DOHH2 (cell line): Measurements from ENCODE around the gene AKAP8.
A peak's percentile ranks its signal among the peaks of the same experiment; 100 is the strongest.

Source experiments
- H3F3A ChIP-seq: fragments of 200-600 bp; sonication (generic), shearing (Covaris generic); 2 replicates; pipeline ENCODE4 v1.6.0; 2016; ENCODE audit warnings: antibody characterized with exemption, mild to moderate bottlenecking; ENCODE audit not compliant: control insufficient read depth, insufficient read depth
- H3K27ac ChIP-seq: fragments of 200-600 bp; sonication (generic); 2 replicates; pipeline ENCODE4 v1.5.1; 2014; ENCODE audit warnings: low read depth, mild to moderate bottlenecking, low read length, moderate library complexity
- H3K27me3 ChIP-seq: fragments of 200-600 bp; sonication (generic); 2 replicates; pipeline ENCODE4 v1.6.1; 2014; ENCODE audit warnings: mild to moderate bottlenecking, low read length, mixed read lengths; ENCODE audit not compliant: control insufficient read depth
- H3K36me3 ChIP-seq: fragments of 200-600 bp; sonication (generic); 2 replicates; pipeline ENCODE4 v1.6.1; 2014; ENCODE audit warnings: mild to moderate bottlenecking, low read length, moderate library complexity, mixed read lengths; ENCODE audit not compliant: control insufficient read depth
- H3K4me1 ChIP-seq: fragments of 200-600 bp; sonication (generic); 2 replicates; pipeline ENCODE4 v1.6.1; 2014; ENCODE audit warnings: mild to moderate bottlenecking, low read length, mixed read lengths; ENCODE audit not compliant: control insufficient read depth
- H3K4me2 ChIP-seq: fragments of 200-600 bp; sonication (generic); 2 replicates; pipeline ENCODE4 v1.6.0; 2014; ENCODE audit warnings: mild to moderate bottlenecking, low read length, moderate library complexity
- H3K4me3 ChIP-seq: fragments of 200-600 bp; sonication (generic); 2 replicates; pipeline ENCODE4 v1.5.1; 2014; ENCODE audit warnings: mild to moderate bottlenecking, low read length, mixed read lengths
- H3K79me2 ChIP-seq: fragments of 200-600 bp; sonication (generic); 2 replicates; pipeline ENCODE4 v1.6.1; 2014; ENCODE audit warnings: mild to moderate bottlenecking, low read length, mixed read lengths; ENCODE audit not compliant: control insufficient read depth
- H3K9me2 ChIP-seq: fragments of 200-600 bp; sonication (generic); replicated peaks from 2 replicates; pipeline ENCODE4 v1.6.1; 2014; ENCODE audit warnings: mild to moderate bottlenecking, low read length, mixed read lengths; ENCODE audit not compliant: control insufficient read depth
- H3K9me3 ChIP-seq: fragments of 200-600 bp; sonication (generic); 2 replicates; pipeline ENCODE4 v1.6.1; 2014; ENCODE audit warnings: antibody characterized with exemption, low read length, mixed read lengths; ENCODE audit not compliant: control insufficient read depth, insufficient read depth
- H4K20me1 ChIP-seq: fragments of 200-600 bp; sonication (generic); 2 replicates; pipeline ENCODE4 v1.6.0; 2014; ENCODE audit warnings: low read depth, mild to moderate bottlenecking, antibody characterized with exemption, low read length, moderate library complexity; ENCODE audit not compliant: control insufficient read depth, insufficient read depth
- CTCF ChIP-seq: fragments of 200-600 bp; sonication (generic); IDR thresholded peaks from one replicate; pipeline ENCODE4 v1.5.1; 2014; ENCODE audit warnings: antibody characterized with exemption, mild to moderate bottlenecking, low read depth, low read length; ENCODE audit not compliant: poor library complexity, severe bottlenecking
- EZH2phosphoT487 ChIP-seq: fragments of 200-600 bp; sonication (generic); IDR thresholded peaks from 2 replicates; pipeline ENCODE4 v1.6.1; 2017; ENCODE audit warnings: borderline replicate concordance, mild to moderate bottlenecking, antibody characterized with exemption, low read length, moderate library complexity, mixed read lengths

The AKAP8 gene

GRCh38 chr19:15421721-15422260 is 42.2 kb upstream of the AKAP8 start:
- H3K27ac ChIP-seq, result no peak overlapping the region
- H3K9me2 ChIP-seq, result no peaks in the 10 kb centered on the region
- H3K79me2 ChIP-seq, result peaks cover 20% of the 10 kb centered on the region
- TF ChIP-seq EZH2phosphoT487 (no peak), CTCF (no peak)
- peaks cover 11% of the 10 kb centered on the region; the same call in 1 of the 2 replicates for H3F3A ChIP-seq
- peaks cover 19% of the 10 kb centered on the region for H3K4me1 ChIP-seq
- H3K4me2 ChIP-seq, result no peak overlapping the region
- no peak overlapping the region for H3K4me3 ChIP-seq
- peaks cover 61% of the 10 kb centered on the region for H3K36me3 ChIP-seq
- H3K9me3 ChIP-seq, result no peaks in the 10 kb centered on the region
- H3K27me3 ChIP-seq, result no peaks in the 10 kb centered on the region
- peaks cover 7% of the 10 kb centered on the region; the same call in 1 of the 2 replicates for H4K20me1 ChIP-seq

- no peaks in the 10 kb centered on the region for H3K9me2 ChIP-seq
- peaks cover 11% of the 10 kb centered on the region; the same call in 1 of the 2 replicates for H3F3A ChIP-seq
- H3K4me1 ChIP-seq, result peaks cover 24% of the 10 kb centered on the region
- TF ChIP-seq EZH2phosphoT487 (no peak), CTCF (no peak)
- peaks cover 26% of the 10 kb centered on the region for H3K79me2 ChIP-seq
- no peak overlapping the region for H3K4me2 ChIP-seq
- no peak overlapping the region for H3K4me3 ChIP-seq
- H4K20me1 ChIP-seq, result peaks cover 7% of the 10 kb centered on the region; the same call in 1 of the 2 replicates
- no peak overlapping the region for H3K27ac ChIP-seq
- H3K36me3 ChIP-seq, result peaks cover 61% of the 10 kb centered on the region
- H3K27me3 ChIP-seq, result no peaks in the 10 kb centered on the region
- H3K9me3 ChIP-seq, result no peaks in the 10 kb centered on the region
Measured at GRCh38 chr19:15421136-15421695, 41.6 kb upstream of the AKAP8 start.

DNA sequence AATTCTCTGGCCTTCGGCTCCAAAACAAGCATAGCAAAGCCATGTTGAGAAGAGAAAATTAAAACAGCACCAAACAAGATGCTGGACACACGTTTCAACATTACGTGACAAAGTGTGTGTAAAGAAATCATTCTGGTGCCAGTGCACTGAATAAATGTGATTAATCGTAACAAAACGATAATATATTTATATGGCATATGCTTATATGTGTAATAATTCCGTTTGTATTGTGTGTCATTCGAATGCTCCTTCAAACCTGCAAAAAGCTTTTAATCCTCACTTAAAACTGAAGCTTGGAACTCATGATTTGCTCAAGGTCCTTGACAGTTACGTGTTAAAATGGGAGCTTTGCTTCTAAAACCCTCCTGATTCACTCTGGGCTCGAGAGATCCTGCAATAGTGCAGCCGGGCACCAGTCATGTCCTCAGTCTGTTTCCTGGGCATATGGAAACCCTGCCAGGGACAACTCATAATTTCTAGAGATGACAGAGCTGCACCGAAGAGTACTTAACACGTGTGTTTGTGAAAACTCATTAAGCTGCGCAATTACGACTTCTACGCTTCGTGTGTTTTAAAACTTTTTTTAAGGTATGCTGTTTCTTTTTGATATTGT is 39.9 kb upstream of the AKAP8 start:
- TF ChIP-seq EZH2phosphoT487, result no peak
- TF ChIP-seq CTCF, result peak; percentile 8
- H3K4me2 ChIP-seq, result peak overlapping the region; percentile 77
- no peak overlapping the region for H3K27ac ChIP-seq
- peaks cover 43% of the 10 kb centered on the region for H3K79me2 ChIP-seq
- peaks cover 11% of the 10 kb centered on the region; the same call in 1 of the 2 replicates for H3F3A ChIP-seq
- no peaks in the 10 kb centered on the region for H3K9me3 ChIP-seq
- peaks cover 58% of the 10 kb centered on the region for H3K36me3 ChIP-seq
- peaks cover 7% of the 10 kb centered on the region; the same call in 1 of the 2 replicates for H4K20me1 ChIP-seq
- peaks cover 26% of the 10 kb centered on the region for H3K4me1 ChIP-seq
- H3K9me2 ChIP-seq, result no peaks in the 10 kb centered on the region
- peak overlapping the region; percentile 66 for H3K4me3 ChIP-seq
- H3K27me3 ChIP-seq, result no peaks in the 10 kb centered on the region
